ENCODE measurements around the gene HOXA6. TPM values are rescaled to one million over a fixed set of nuclear protein-coding genes. Genes with fewer than 3 reads are reported as not detected.

The HOXA6 gene
- total and polyA plus RNA-seq, 2 donors (not counting 3 experiments of a cell fraction or from before 2014, with no cell fraction given): 10.0 to 20.7 TPM

DNA sequence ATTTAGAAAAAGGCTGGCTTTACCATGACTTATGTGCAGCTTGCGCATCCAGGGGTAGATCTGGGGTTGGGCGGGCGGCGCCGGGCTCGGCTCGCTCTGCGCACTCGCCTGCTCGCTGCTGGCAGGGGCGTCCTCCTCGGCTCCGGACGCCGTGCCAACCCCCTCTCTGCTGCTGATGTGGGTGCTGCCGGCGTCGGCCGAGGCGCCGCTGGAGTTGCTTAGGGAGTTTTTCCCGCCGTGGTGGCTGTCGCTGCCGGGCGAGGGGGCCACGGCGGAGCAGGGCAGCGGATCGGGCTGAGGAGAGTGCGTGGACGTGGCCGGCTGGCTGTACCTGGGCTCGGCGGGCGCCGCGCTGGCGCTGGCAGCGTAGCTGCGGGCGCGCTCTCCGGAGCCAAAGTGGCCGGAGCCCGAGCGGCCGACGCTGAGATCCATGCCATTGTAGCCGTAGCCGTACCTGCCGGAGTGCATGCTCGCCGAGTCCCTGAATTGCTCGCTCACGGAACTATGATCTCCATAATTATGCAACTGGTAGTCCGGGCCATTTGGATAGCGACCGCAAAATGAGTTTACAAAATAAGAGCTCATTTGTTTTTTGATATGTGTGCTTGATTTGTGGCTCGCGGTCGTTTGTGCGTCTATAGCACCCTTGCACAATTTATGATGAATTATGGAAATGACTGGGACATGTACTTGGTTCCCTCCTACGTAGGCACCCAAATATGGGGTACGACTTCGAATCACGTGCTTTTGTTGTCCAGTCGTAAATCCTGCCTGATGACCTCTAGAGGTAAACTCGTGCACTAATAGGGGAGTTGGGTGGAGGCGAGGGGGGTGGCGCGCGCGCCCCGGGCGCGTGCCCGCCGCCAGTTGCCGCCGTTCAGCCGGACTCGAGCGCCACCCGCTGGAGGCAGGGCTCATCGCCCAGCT lies 4.3 kb downstream of the HOXA6 start, which contains the start of gene HOXA5:
Gene HOXA5, minus strand, starts transcription at position 659 of the 927 bp plus-strand sequence. Its CDS starts 74 bp downstream, at position 585.
- dilution Hi-C loops (cut with MboI; ENCODE audit: extremely low pct_ligation_motif_present, low sequenced_read_pairs): no loop called here
- Histone ChIP-seq H3K4me3 (replicated peaks in 1 of 3; ENCODE audit: insufficient read depth in 1 of 3, low read depth in 1 of 3, low read length in 3 of 3) (peak within 1 kb of the TSS; percentile 29 to 84 (median 65)), H3K36me3 (ENCODE audit: control insufficient read depth in 2 of 2, extremely low read depth in 1 of 2, insufficient read depth in 2 of 2, low read length in 2 of 2) (peaks cover 0 to 19% of the 10 kb centered on the region in 2 experiments), H3K4me2 (ENCODE audit: insufficient read depth, low read length) (peak within 1 kb of the TSS; percentile 92), H3K27me3 (ENCODE audit: control insufficient read depth in 2 of 2, insufficient read depth in 2 of 2, low read length in 2 of 2) (no peaks in the 10 kb centered on the region), H4K20me1 (replicated peaks; ENCODE audit: control insufficient read depth, extremely low read depth, insufficient read depth, low read length) (no peaks in the 10 kb centered on the region), H3K4me1 (ENCODE audit: control insufficient read depth, extremely low read depth, insufficient read depth, low read length) (peaks cover 73% of the 10 kb centered on the region), H3K79me2 (ENCODE audit: control insufficient read depth, insufficient read depth, low read length) (peaks cover 97% of the 10 kb centered on the region), H3K9ac (replicated peaks; ENCODE audit: extremely low read depth, insufficient read depth, low read length) (peak within 1 kb of the TSS; percentile 84), H3K9me1 (replicated peaks; ENCODE audit: control insufficient read depth, extremely low read depth, insufficient read depth, low read length) (no peaks in the 10 kb centered on the region), H3K9me3 (replicated peaks; ENCODE audit: control insufficient read depth, insufficient read depth, low read length) (no peaks in the 10 kb centered on the region), H3K27ac (ENCODE audit: insufficient read depth, low read depth, low read length) (peak within 1 kb of the TSS; percentile 82), H2AFZ (ENCODE audit: low read depth, low read length) (no peak within 1 kb of the TSS)
- TF ChIP-seq, protein P1, sequence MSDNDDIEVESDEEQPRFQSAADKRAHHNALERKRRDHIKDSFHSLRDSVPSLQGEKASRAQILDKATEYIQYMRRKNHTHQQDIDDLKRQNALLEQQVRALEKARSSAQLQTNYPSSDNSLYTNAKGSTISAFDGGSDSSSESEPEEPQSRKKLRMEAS (IDR thresholded peaks at IDR 0.05; ENCODE audit: insufficient read depth, insufficient read length): peak; percentile 93
- TF ChIP-seq GATA2 (IDR thresholded peaks at IDR 0.05; ENCODE audit: insufficient read depth, insufficient read length, low read depth, low read length): no peak
- TF ChIP-seq MYC (IDR thresholded peaks at IDR 0.05; ENCODE audit: low read depth, low read length): no peak
- TF ChIP-seq, protein P2, sequence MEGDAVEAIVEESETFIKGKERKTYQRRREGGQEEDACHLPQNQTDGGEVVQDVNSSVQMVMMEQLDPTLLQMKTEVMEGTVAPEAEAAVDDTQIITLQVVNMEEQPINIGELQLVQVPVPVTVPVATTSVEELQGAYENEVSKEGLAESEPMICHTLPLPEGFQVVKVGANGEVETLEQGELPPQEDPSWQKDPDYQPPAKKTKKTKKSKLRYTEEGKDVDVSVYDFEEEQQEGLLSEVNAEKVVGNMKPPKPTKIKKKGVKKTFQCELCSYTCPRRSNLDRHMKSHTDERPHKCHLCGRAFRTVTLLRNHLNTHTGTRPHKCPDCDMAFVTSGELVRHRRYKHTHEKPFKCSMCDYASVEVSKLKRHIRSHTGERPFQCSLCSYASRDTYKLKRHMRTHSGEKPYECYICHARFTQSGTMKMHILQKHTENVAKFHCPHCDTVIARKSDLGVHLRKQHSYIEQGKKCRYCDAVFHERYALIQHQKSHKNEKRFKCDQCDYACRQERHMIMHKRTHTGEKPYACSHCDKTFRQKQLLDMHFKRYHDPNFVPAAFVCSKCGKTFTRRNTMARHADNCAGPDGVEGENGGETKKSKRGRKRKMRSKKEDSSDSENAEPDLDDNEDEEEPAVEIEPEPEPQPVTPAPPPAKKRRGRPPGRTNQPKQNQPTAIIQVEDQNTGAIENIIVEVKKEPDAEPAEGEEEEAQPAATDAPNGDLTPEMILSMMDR (IDR thresholded peaks at IDR 0.05; ENCODE audit: extremely low read depth in 1 of 2, insufficient read depth in 1 of 2, low read depth in 1 of 2, low read length in 2 of 2): peak; percentile 83 to 96
- no peak for TF ChIP-seq FOS (IDR thresholded peaks at IDR 0.05; ENCODE audit: borderline replicate concordance, insufficient read depth, low read length)
- TF ChIP-seq POLR2A (IDR thresholded peaks at IDR 0.05; ENCODE audit: low read depth, low read length): peak; percentile 86
- no peak for TF ChIP-seq JUN (IDR thresholded peaks at IDR 0.05; ENCODE audit: borderline replicate concordance, insufficient read depth, insufficient read length, low read depth)
- peak; percentile 82 for TF ChIP-seq POLR2AphosphoS5 (IDR thresholded peaks at IDR 0.05; ENCODE audit: insufficient read depth, low read depth, low read length)
- TF ChIP-seq EZH2 (IDR thresholded peaks at IDR 0.05; ENCODE audit: borderline replicate concordance, low read depth, low read length, severe bottlenecking): no peak
- CTCF ChIA-PET: interaction anchor here (0.7 to 7.0 kb wide), 32 partner anchors 8 to 1251 kb away, joined by 3 to 72 read pairs (median 7); partner anchors contain the start of genes HOXA3, HOXA4 and HOXA7
- peak; percentile 97 for DNase-seq (ENCODE audit: low read depth, low spot score)
- peak; percentile 94 for FAIRE-seq
- POLR2A ChIA-PET: interaction anchor here (0.7 to 1.5 kb wide), 4 partner anchors 15 to 44 kb away, joined by 3 read pairs; partner anchors contain the start of gene HOXA9
- intact Hi-C loops (cut with micrococcal nuclease): loop anchor here (1.0 to 5.0 kb wide), 6 partner anchors 18 to 1286 kb away; no protein-coding TSS in a partner anchor
- BruUV-seq (replicated peaks): TSS peak; percentile 12

Data from endothelial cell of umbilical vein (primary cell).